Loucy (cell line): Measurements from ENCODE around the gene TOP1.
A peak's percentile ranks its signal among the peaks of the same experiment; 100 is the strongest.

ENCODE experiments used
- H2AFZ ChIP-seq: fragments of 200-600 bp; sonication (generic); 2 replicates; pipeline ENCODE4 v1.6.0; 2016; ENCODE audit warnings: antibody characterized with exemption, mild to moderate bottlenecking, low read length, moderate library complexity
- H3F3A ChIP-seq: fragments of 200-600 bp; 2 replicates; pipeline ENCODE4 v1.6.0; 2016; ENCODE audit warnings: antibody characterized with exemption, low read depth, mild to moderate bottlenecking
- H3K27me3 ChIP-seq: fragments of 200-600 bp; sonication (generic); 2 replicates; pipeline ENCODE4 v1.6.1; 2014; ENCODE audit warnings: low read length, mild to moderate bottlenecking; ENCODE audit not compliant: insufficient read depth, poor library complexity, severe bottlenecking
- H3K36me3 ChIP-seq: fragments of 200-600 bp; sonication (generic); 2 replicates; pipeline ENCODE4 v1.6.1; 2016; ENCODE audit warnings: low read length; ENCODE audit not compliant: insufficient read depth
- H3K4me1 ChIP-seq: fragments of 200-600 bp; sonication (generic); 2 replicates; pipeline ENCODE4 v1.5.1; 2014; ENCODE audit warnings: low read length, mild to moderate bottlenecking; ENCODE audit not compliant: insufficient read depth, poor library complexity, severe bottlenecking
- H3K4me2 ChIP-seq: fragments of 200-600 bp; sonication (generic); 2 replicates; pipeline ENCODE4 v1.6.0; 2014; ENCODE audit warnings: antibody characterized with exemption, low read length, low read depth, mild to moderate bottlenecking; ENCODE audit not compliant: poor library complexity, severe bottlenecking
- H3K4me3 ChIP-seq: fragments of 200-600 bp; sonication (generic); 2 replicates; pipeline ENCODE4 v1.5.1; 2014; ENCODE audit warnings: low read length, mild to moderate bottlenecking, mixed read lengths; ENCODE audit not compliant: poor library complexity, severe bottlenecking
- H3K79me2 ChIP-seq: fragments of 200-600 bp; sonication (generic); 2 replicates; pipeline ENCODE4 v1.6.1; 2014; ENCODE audit warnings: low read length; ENCODE audit not compliant: insufficient read depth
- H3K9ac ChIP-seq: fragments of 200-600 bp; sonication (generic); 2 replicates; pipeline ENCODE4 v1.6.0; 2014; ENCODE audit warnings: mild to moderate bottlenecking, low read depth, low read length, moderate library complexity; ENCODE audit not compliant: poor library complexity, severe bottlenecking
- H3K9me2 ChIP-seq: fragments of 200-600 bp; sonication (generic); replicated peaks from 2 replicates; pipeline ENCODE4 v1.6.1; 2016; ENCODE audit warnings: low read depth, low read length, mixed read lengths
- H3K9me3 ChIP-seq: fragments of 200-600 bp; sonication (generic); 2 replicates; pipeline ENCODE4 v1.6.1; 2014; ENCODE audit warnings: mild to moderate bottlenecking, antibody characterized with exemption, low read length, low read depth; ENCODE audit not compliant: insufficient read depth
- H4K20me1 ChIP-seq: fragments of 200-600 bp; sonication (generic); 2 replicates; pipeline ENCODE4 v1.6.0; 2014; ENCODE audit warnings: antibody characterized with exemption, low read length, mild to moderate bottlenecking; ENCODE audit not compliant: insufficient read depth, poor library complexity, severe bottlenecking
- CTCF ChIP-seq: fragments of 200-600 bp; sonication (generic); conservative IDR thresholded peaks from 2 replicates; pipeline ENCODE4 v1.5.1; 2014; ENCODE audit warnings: mild to moderate bottlenecking, antibody characterized with exemption, low read length
- EZH2phosphoT487 ChIP-seq: fragments of 200-600 bp; IDR thresholded peaks from 2 replicates; pipeline ENCODE4 v1.6.1; 2018; ENCODE audit warnings: antibody characterized with exemption, mild to moderate bottlenecking, moderate library complexity, borderline replicate concordance

Gene TOP1

DNA sequence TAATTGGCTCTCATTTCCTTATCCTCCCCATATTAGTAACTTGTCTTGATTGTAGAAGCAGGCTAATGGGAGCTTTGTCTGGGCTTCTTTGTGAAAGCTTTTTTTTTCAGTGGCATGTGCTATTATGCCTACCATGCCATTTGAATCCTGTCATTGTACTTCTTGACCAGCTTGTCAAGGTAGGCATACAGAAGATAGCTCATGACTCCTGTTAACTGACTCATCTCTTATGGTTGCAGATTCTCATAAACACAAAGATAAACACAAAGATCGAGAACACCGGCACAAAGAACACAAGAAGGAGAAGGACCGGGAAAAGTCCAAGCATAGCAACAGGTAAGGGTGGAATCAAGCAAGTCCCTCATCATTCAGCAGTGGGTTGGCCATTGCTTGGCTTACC is 32.5 kb downstream of the TOP1 start:
- H3K4me3 ChIP-seq = no peak overlapping the region
- H3K9me3 ChIP-seq = no peaks in the 10 kb centered on the region
- peaks cover 11% of the 10 kb centered on the region for H3K4me1 ChIP-seq
- H3F3A ChIP-seq = no peaks in the 10 kb centered on the region
- no peaks in the 10 kb centered on the region for H3K9me2 ChIP-seq
- H4K20me1 ChIP-seq = peaks cover 90% of the 10 kb centered on the region
- H3K9ac ChIP-seq = no peak overlapping the region
- TF ChIP-seq CTCF = no peak
- no peak for TF ChIP-seq EZH2phosphoT487
- H3K4me2 ChIP-seq = no peak overlapping the region
- no peaks in the 10 kb centered on the region for H3K27me3 ChIP-seq
- peaks cover 87% of the 10 kb centered on the region for H3K79me2 ChIP-seq
- peaks cover 35% of the 10 kb centered on the region; the same call in 1 of the 2 replicates for H3K36me3 ChIP-seq
- no peak overlapping the region for H2AFZ ChIP-seq

GRCh38 chr20:41063442-41063841 is 34.8 kb downstream of the TOP1 start:
- H3F3A ChIP-seq = no peaks in the 10 kb centered on the region
- no peak overlapping the region for H2AFZ ChIP-seq
- H3K4me2 ChIP-seq = no peak overlapping the region
- H3K4me1 ChIP-seq = peaks cover 11% of the 10 kb centered on the region
- no peaks in the 10 kb centered on the region for H3K27me3 ChIP-seq
- TF ChIP-seq EZH2phosphoT487 (no peak), CTCF (peak; percentile 24)
- peaks cover 48% of the 10 kb centered on the region; the same call in 1 of the 2 replicates for H3K36me3 ChIP-seq
- no peak overlapping the region for H3K4me3 ChIP-seq
- H3K9ac ChIP-seq = no peak overlapping the region
- peaks cover 84% of the 10 kb centered on the region for H4K20me1 ChIP-seq
- H3K9me3 ChIP-seq = no peaks in the 10 kb centered on the region
- no peaks in the 10 kb centered on the region for H3K9me2 ChIP-seq
- peaks cover 85% of the 10 kb centered on the region for H3K79me2 ChIP-seq

DNA sequence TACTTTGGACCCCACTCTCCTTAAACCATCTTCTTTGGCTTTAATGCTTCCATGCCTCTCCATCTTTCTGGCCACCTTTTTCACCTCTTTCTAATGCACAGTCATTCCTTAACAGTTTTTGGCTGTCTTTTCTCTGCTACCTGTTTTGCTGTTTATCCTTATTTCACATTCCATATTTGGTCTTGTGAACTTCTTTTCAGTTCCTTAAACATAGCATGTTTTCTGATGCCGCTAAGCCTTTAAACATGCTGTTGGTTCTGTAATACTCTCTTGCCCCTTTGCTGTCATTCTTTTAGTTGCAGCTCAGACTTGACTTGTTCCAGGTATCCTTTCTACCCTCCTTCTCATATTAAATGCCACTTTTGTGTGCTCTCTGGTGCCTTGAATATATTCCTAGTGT is 35.8 kb downstream of the TOP1 start:
- Histone ChIP-seq H3K36me3 (peaks cover 56% of the 10 kb centered on the region; the same call in 1 of the 2 replicates), H2AFZ (no peak overlapping the region), H3K9me3 (no peaks in the 10 kb centered on the region), H3F3A (no peaks in the 10 kb centered on the region), H3K4me1 (peaks cover 11% of the 10 kb centered on the region), H3K4me2 (no peak overlapping the region), H3K79me2 (peaks cover 86% of the 10 kb centered on the region), H4K20me1 (peaks cover 86% of the 10 kb centered on the region), H3K9me2 (no peaks in the 10 kb centered on the region), H3K9ac (no peak overlapping the region), H3K4me3 (no peak overlapping the region), H3K27me3 (no peaks in the 10 kb centered on the region)
- TF ChIP-seq CTCF (no peak), EZH2phosphoT487 (no peak)
